ENCODE results near the gene KCNH1.

KCNH1 gene

DNA sequence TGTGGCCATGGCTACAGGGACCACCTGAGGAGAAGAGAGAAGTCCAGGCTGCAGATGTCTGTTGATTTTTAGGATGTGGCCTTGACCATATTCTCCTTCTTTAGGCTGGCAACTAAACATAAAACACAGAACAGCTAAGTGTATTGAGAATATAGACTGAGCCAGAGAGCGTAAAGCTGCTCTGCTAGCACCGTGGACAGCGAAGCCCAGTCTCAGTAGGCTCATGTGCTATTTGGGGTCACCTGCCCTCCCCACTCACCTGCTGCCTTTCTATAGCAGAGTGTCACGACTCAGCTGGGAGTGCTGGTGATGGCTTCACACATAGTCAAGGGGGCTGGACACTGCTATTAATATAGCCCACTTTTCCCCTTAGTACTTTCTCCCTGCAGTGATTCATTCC, 278.5 kb downstream of the KCNH1 start (continued):
- TF ChIP-seq, protein P1, sequence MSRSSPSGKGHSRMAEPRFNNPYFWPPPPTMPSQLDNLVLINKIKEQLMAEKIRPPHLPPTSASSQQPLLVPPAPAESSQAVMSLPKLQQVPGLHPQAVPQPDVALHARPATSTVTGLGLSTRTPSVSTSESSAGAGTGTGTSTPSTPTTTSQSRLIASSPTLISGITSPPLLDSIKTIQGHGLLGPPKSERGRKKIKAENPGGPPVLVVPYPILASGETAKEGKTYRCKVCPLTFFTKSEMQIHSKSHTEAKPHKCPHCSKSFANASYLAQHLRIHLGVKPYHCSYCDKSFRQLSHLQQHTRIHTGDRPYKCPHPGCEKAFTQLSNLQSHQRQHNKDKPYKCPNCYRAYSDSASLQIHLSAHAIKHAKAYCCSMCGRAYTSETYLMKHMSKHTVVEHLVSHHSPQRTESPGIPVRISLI (tag by site-specific recombination; IDR thresholded peaks at IDR 0.05) = no peak
- TF ChIP-seq ZNF221 (tag by site-specific recombination; IDR thresholded peaks at IDR 0.05; ENCODE audit: borderline replicate concordance) = no peak

DNA sequence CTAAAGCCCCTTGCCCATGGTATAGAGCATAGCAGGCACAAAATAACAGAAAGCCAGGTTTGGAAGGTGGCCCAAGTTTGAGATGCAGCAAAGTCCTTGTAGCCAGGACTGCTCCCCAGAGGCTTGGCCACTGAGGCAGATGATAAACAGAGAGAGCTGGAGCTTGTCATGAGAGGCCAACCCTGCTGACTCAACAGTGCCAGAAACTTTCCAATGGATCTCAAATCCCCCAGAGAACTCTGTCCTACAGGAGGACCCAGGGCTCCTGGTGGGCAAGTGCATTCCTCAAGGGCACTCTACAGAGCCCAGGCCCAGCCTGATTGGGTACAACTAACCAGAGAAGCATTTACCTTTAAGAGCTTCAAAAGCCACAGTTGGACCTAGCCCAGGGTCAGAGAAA, 280.7 kb downstream of the KCNH1 start:
- Histone ChIP-seq H3K4me1 (ENCODE audit: control insufficient read depth, insufficient read depth, low read length) (no peaks in the 10 kb centered on the region), H3K27ac (ENCODE audit: extremely low read depth, low read depth, low read length) (no peak overlapping the region), H3K9me3 (ENCODE audit: control insufficient read depth, insufficient read depth, low read depth, low read length) (no peaks in the 10 kb centered on the region), H3K36me3 (ENCODE audit: control insufficient read depth in 2 of 2, insufficient read depth in 1 of 2, low read length in 2 of 2) (no peaks in the 10 kb centered on the region), H3K4me3 (ENCODE audit: low read depth, low read length) (no peak overlapping the region)
- ChIA-PET POLR2A (no interaction called here), CTCF (no interaction called here)
- TF ChIP-seq ZNF354C (tag by site-specific recombination; IDR thresholded peaks at IDR 0.05; ENCODE audit: borderline replicate concordance, low read depth) = no peak
- TF ChIP-seq, protein P2, sequence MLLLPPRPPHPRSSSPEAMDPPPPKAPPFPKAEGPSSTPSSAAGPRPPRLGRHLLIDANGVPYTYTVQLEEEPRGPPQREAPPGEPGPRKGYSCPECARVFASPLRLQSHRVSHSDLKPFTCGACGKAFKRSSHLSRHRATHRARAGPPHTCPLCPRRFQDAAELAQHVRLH (tag by site-specific recombination; IDR thresholded peaks at IDR 0.05) = no peak
- TF ChIP-seq, protein P3, sequence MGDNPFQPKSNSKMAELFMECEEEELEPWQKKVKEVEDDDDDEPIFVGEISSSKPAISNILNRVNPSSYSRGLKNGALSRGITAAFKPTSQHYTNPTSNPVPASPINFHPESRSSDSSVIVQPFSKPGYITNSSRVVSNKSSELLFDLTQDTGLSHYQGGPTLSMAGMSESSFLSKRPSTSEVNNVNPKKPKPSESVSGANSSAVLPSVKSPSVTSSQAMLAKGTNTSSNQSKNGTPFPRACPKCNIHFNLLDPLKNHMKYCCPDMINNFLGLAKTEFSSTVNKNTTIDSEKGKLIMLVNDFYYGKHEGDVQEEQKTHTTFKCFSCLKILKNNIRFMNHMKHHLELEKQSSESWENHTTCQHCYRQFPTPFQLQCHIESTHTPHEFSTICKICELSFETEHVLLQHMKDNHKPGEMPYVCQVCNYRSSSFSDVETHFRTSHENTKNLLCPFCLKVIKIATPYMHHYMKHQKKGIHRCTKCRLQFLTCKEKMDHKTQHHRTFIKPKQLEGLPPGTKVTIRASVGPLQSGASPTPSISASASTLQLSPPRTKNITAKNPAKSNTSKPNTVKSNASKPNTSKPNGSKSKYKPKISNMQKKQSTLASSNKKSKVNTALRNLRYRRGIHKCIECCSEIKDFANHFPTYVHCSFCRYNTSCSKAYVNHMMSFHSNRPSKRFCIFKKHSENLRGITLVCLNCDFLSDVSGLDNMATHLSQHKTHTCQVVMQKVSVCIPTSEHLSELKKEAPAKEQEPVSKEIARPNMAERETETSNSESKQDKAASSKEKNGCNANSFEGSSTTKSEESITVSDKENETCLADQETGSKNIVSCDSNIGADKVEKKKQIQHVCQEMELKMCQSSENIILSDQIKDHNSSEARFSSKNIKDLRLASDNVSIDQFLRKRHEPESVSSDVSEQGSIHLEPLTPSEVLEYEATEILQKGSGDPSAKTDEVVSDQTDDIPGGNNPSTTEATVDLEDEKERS (tag by site-specific recombination; IDR thresholded peaks at IDR 0.05) = no peak
- no peak for TF ChIP-seq ZBTB17 (tag by site-specific recombination; IDR thresholded peaks at IDR 0.05)
- TF ChIP-seq ZNF747 (tag by site-specific recombination; IDR thresholded peaks at IDR 0.05) = no peak

DNA sequence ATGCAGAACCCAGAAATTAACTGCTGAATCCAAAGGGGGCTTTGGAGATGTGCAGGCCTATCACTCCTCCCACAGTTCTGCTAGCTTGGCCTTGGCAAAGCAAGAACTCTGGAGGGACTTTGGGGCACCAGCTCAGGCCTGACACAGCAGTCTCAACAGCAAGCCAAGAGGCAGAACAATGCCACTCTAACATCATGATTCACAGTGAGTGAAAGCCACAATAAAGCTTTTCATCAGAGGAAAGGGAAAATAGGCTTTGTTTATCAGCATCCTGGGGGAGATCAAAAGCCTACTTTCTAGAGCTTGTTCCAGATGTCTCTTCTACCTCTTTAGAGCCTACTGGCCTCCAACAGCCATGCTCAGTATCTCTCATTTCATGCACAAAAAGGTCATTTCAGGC, 283.4 kb downstream of the KCNH1 start:
- Histone ChIP-seq H3K9me3 (ENCODE audit: control insufficient read depth, insufficient read depth, low read depth, low read length) (no peaks in the 10 kb centered on the region), H3K27ac (ENCODE audit: extremely low read depth, low read depth, low read length) (no peak overlapping the region), H3K36me3 (ENCODE audit: control insufficient read depth in 2 of 2, insufficient read depth in 1 of 2, low read length in 2 of 2) (no peaks in the 10 kb centered on the region), H3K4me3 (ENCODE audit: low read depth, low read length) (no peak overlapping the region), H3K4me1 (ENCODE audit: control insufficient read depth, insufficient read depth, low read length) (no peaks in the 10 kb centered on the region)
- POLR2A ChIA-PET = no interaction called here
- CTCF ChIA-PET = no interaction called here
- TF ChIP-seq, protein P4, sequence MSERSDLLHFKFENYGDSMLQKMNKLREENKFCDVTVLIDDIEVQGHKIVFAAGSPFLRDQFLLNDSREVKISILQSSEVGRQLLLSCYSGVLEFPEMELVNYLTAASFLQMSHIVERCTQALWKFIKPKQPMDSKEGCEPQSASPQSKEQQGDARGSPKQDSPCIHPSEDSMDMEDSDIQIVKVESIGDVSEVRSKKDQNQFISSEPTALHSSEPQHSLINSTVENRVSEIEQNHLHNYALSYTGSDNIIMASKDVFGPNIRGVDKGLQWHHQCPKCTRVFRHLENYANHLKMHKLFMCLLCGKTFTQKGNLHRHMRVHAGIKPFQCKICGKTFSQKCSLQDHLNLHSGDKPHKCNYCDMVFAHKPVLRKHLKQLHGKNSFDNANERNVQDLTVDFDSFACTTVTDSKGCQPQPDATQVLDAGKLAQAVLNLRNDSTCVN (tag by site-specific recombination; optimal IDR thresholded peaks at IDR 0.05) = no peak
- TF ChIP-seq, protein P5, sequence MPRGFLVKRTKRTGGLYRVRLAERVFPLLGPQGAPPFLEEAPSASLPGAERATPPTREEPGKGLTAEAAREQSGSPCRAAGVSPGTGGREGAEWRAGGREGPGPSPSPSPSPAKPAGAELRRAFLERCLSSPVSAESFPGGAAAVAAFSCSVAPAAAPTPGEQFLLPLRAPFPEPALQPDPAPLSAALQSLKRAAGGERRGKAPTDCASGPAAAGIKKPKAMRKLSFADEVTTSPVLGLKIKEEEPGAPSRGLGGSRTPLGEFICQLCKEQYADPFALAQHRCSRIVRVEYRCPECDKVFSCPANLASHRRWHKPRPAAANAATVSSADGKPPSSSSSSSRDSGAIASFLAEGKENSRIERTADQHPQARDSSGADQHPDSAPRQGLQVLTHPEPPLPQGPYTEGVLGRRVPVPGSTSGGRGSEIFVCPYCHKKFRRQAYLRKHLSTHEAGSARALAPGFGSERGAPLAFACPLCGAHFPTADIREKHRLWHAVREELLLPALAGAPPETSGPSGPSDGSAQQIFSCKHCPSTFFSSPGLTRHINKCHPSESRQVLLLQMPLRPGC (tag by site-specific recombination; IDR thresholded peaks at IDR 0.05) = no peak
- TF ChIP-seq ZNF221 (tag by site-specific recombination; IDR thresholded peaks at IDR 0.05; ENCODE audit: borderline replicate concordance) = no peak
- TF ChIP-seq, protein P6, sequence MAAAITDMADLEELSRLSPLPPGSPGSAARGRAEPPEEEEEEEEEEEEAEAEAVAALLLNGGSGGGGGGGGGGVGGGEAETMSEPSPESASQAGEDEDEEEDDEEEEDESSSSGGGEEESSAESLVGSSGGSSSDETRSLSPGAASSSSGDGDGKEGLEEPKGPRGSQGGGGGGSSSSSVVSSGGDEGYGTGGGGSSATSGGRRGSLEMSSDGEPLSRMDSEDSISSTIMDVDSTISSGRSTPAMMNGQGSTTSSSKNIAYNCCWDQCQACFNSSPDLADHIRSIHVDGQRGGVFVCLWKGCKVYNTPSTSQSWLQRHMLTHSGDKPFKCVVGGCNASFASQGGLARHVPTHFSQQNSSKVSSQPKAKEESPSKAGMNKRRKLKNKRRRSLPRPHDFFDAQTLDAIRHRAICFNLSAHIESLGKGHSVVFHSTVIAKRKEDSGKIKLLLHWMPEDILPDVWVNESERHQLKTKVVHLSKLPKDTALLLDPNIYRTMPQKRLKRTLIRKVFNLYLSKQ (tag by site-specific recombination; IDR thresholded peaks at IDR 0.05; ENCODE audit: borderline replicate concordance) = no peak
- TF ChIP-seq ZIC2 (tag by site-specific recombination; IDR thresholded peaks at IDR 0.05) = no peak
- TF ChIP-seq ZNF558 (tag by site-specific recombination; IDR thresholded peaks at IDR 0.05) = no peak
- TF ChIP-seq, protein P7, sequence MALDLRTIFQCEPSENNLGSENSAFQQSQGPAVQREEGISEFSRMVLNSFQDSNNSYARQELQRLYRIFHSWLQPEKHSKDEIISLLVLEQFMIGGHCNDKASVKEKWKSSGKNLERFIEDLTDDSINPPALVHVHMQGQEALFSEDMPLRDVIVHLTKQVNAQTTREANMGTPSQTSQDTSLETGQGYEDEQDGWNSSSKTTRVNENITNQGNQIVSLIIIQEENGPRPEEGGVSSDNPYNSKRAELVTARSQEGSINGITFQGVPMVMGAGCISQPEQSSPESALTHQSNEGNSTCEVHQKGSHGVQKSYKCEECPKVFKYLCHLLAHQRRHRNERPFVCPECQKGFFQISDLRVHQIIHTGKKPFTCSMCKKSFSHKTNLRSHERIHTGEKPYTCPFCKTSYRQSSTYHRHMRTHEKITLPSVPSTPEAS (tag by site-specific recombination; IDR thresholded peaks at IDR 0.05) = no peak
- no peak for TF ChIP-seq REPIN1 (tag by site-specific recombination; IDR thresholded peaks at IDR 0.05; ENCODE audit: low read depth)
- TF ChIP-seq, protein P8, sequence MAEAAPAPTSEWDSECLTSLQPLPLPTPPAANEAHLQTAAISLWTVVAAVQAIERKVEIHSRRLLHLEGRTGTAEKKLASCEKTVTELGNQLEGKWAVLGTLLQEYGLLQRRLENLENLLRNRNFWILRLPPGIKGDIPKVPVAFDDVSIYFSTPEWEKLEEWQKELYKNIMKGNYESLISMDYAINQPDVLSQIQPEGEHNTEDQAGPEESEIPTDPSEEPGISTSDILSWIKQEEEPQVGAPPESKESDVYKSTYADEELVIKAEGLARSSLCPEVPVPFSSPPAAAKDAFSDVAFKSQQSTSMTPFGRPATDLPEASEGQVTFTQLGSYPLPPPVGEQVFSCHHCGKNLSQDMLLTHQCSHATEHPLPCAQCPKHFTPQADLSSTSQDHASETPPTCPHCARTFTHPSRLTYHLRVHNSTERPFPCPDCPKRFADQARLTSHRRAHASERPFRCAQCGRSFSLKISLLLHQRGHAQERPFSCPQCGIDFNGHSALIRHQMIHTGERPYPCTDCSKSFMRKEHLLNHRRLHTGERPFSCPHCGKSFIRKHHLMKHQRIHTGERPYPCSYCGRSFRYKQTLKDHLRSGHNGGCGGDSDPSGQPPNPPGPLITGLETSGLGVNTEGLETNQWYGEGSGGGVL (tag by site-specific recombination; IDR thresholded peaks at IDR 0.05) = no peak
- TF ChIP-seq, protein P9, sequence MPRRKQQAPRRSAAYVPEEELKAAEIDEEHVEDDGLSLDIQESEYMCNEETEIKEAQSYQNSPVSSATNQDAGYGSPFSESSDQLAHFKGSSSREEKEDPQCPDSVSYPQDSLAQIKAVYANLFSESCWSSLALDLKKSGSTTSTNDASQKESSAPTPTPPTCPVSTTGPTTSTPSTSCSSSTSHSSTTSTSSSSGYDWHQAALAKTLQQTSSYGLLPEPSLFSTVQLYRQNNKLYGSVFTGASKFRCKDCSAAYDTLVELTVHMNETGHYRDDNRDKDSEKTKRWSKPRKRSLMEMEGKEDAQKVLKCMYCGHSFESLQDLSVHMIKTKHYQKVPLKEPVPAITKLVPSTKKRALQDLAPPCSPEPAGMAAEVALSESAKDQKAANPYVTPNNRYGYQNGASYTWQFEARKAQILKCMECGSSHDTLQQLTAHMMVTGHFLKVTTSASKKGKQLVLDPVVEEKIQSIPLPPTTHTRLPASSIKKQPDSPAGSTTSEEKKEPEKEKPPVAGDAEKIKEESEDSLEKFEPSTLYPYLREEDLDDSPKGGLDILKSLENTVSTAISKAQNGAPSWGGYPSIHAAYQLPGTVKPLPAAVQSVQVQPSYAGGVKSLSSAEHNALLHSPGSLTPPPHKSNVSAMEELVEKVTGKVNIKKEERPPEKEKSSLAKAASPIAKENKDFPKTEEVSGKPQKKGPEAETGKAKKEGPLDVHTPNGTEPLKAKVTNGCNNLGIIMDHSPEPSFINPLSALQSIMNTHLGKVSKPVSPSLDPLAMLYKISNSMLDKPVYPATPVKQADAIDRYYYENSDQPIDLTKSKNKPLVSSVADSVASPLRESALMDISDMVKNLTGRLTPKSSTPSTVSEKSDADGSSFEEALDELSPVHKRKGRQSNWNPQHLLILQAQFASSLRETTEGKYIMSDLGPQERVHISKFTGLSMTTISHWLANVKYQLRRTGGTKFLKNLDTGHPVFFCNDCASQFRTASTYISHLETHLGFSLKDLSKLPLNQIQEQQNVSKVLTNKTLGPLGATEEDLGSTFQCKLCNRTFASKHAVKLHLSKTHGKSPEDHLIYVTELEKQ (tag by site-specific recombination; IDR thresholded peaks at IDR 0.05; ENCODE audit: borderline replicate concordance) = no peak

All from HEK293 (cell line).